IMR-90 (cell line): Measurements from ENCODE around the gene FAM168A. TPM values are rescaled to one million over a fixed set of nuclear protein-coding genes. Genes with fewer than 3 reads are reported as not detected.

Source experiments
- ATAC-seq: fragments of 200-7000 bp; cut with Tn5 transposase; 2 replicates; pipeline ENCODE4 v1.9.1; 2020; ENCODE audit warnings: low read depth, mild to moderate bottlenecking, moderate library complexity
- BruUV-seq: library from RNA; stranded (reverse); fragments of 400-500 nt; replicated peaks from 2 replicates; lab custom pipeline; 2021; lab: Mats Ljungman, UMichigan
- CTCF ChIA-PET: fragments of 300-600 bp; formaldehyde crosslinking; extraction: SDS; loops from one replicate; lab custom pipeline; 2021; ENCODE audit warnings: antibody characterized with exemption; lab: Yijun Ruan, JAX
- POLR2A ChIA-PET: fragments of 300-600 bp; sonication (Branson Sonifier 250); formaldehyde crosslinking; loops from one replicate; lab custom pipeline; 2022; ENCODE audit warnings: antibody characterized with exemption; ENCODE audit not compliant: unreplicated experiment; lab: Charles Lee
- DNase-seq: peaks from one replicate; pipeline ENCODE4 v3.0.0; 2013
- H2AFZ ChIP-seq: replicated peaks from 2 replicates; pipeline ENCODE3; 2013; ENCODE audit warnings: low read length, mild to moderate bottlenecking; ENCODE audit not compliant: poor library complexity
- H2AK5ac ChIP-seq: 2 replicates; pipeline ENCODE4 v1.6.1; 2013; ENCODE audit warnings: low read depth, low read length, inconsistent platforms
- H2AK9ac ChIP-seq: replicated peaks from 2 replicates; pipeline ENCODE3; 2013; ENCODE audit warnings: mild to moderate bottlenecking, low read depth, low read length, moderate library complexity; ENCODE audit not compliant: poor library complexity
- H2BK120ac ChIP-seq: 2 replicates; pipeline ENCODE4 v1.6.1; 2013; ENCODE audit warnings: low read depth, low read length, inconsistent platforms
- H2BK15ac ChIP-seq: 3 replicates; pipeline ENCODE4 v1.6.1; 2013; ENCODE audit warnings: low read depth, low read length, inconsistent platforms
- H2BK20ac ChIP-seq: 2 replicates; pipeline ENCODE4 v1.6.1; 2013; ENCODE audit warnings: low read depth, mild to moderate bottlenecking, inconsistent platforms, low read length, moderate library complexity
- H2BK5ac ChIP-seq: 2 replicates; pipeline ENCODE4 v1.6.1; 2013; ENCODE audit warnings: mild to moderate bottlenecking, low read depth, low read length, inconsistent platforms; ENCODE audit not compliant: poor library complexity, severe bottlenecking
- H3K14ac ChIP-seq: replicated peaks from 2 replicates; pipeline ENCODE4 v1.6.1; 2013; ENCODE audit warnings: low read depth, low read length, inconsistent platforms
- H3K18ac ChIP-seq: 2 replicates; pipeline ENCODE4 v1.6.1; 2013; ENCODE audit warnings: low read depth, low read length, control low read depth
- H3K23ac ChIP-seq: 2 replicates; pipeline ENCODE4 v1.6.1; 2013; ENCODE audit warnings: low read depth, low read length, inconsistent platforms
- H3K27ac ChIP-seq: 2 replicates; pipeline ENCODE4 v1.5.1; 2013; ENCODE audit warnings: mild to moderate bottlenecking, control low read depth, low read length; ENCODE audit not compliant: insufficient read depth
- H3K27me3 ChIP-seq: 2 replicates; pipeline ENCODE4 v1.6.1; 2013; ENCODE audit warnings: low read length; ENCODE audit not compliant: control insufficient read depth, insufficient read depth
- H3K36me3 ChIP-seq: 2 replicates; pipeline ENCODE4 v1.6.1; 2013; ENCODE audit warnings: low read length, mixed read lengths; ENCODE audit not compliant: control insufficient read depth, insufficient read depth
- H3K4ac ChIP-seq: 2 replicates; pipeline ENCODE4 v1.6.1; 2013; ENCODE audit warnings: low read depth, low read length, inconsistent platforms
- H3K4me1 ChIP-seq: 2 replicates; pipeline ENCODE4 v1.6.1; 2013; ENCODE audit warnings: low read length, mixed read lengths; ENCODE audit not compliant: control insufficient read depth, insufficient read depth
- H3K4me2 ChIP-seq: 2 replicates; pipeline ENCODE4 v1.6.1; 2013; ENCODE audit warnings: low read depth, mild to moderate bottlenecking, control low read depth, low read length, moderate library complexity
- H3K4me3 ChIP-seq: 2 replicates; pipeline ENCODE4 v1.5.1; 2013; ENCODE audit warnings: low read depth, mild to moderate bottlenecking, control low read depth, low read length, moderate library complexity; ENCODE audit not compliant: insufficient read depth
- H3K56ac ChIP-seq: 2 replicates; pipeline ENCODE4 v1.6.1; 2013; ENCODE audit warnings: low read length, inconsistent platforms; ENCODE audit not compliant: insufficient read depth; ENCODE audit errors: extremely low read depth
- H3K79me1 ChIP-seq, 2 experiments: 2 replicates each; pipeline ENCODE4 v1.6.1; 2013; ENCODE audit warnings: low read length in 2 of 2, inconsistent platforms in 1 of 2, low read depth in 1 of 2
- H3K9ac ChIP-seq: 2 replicates; pipeline ENCODE4 v1.6.1; 2013; ENCODE audit warnings: low read depth, low read length, control low read depth
- H3K9me1 ChIP-seq: 2 replicates; pipeline ENCODE4 v1.6.1; 2013; ENCODE audit warnings: low read length, inconsistent platforms; ENCODE audit not compliant: insufficient read depth
- H3K9me3 ChIP-seq: 2 replicates; pipeline ENCODE4 v1.6.1; 2013; ENCODE audit warnings: low read length; ENCODE audit not compliant: control insufficient read depth, insufficient read depth
- H4K20me1 ChIP-seq: 2 replicates; pipeline ENCODE4 v1.6.1; 2013; ENCODE audit warnings: low read length, inconsistent platforms; ENCODE audit not compliant: insufficient read depth
- H4K5ac ChIP-seq: 2 replicates; pipeline ENCODE4 v1.6.1; 2013; ENCODE audit warnings: mild to moderate bottlenecking, low read depth, low read length, control low read depth
- H4K8ac ChIP-seq, 2 experiments: 2 replicates each; pipeline ENCODE4 v1.6.1; 2013; ENCODE audit warnings: low read depth in 2 of 2, low read length in 2 of 2, control low read depth in 1 of 2, inconsistent platforms in 1 of 2
- H4K91ac ChIP-seq: 2 replicates; pipeline ENCODE4 v1.6.1; 2013; ENCODE audit warnings: low read depth, low read length, inconsistent platforms; ENCODE audit not compliant: insufficient read depth
- BHLHE40 ChIP-seq: fragments of 150-350 bp; IDR thresholded peaks from 2 replicates; pipeline ENCODE4 v1.6.1; 2016; ENCODE audit warnings: mild to moderate bottlenecking, low read depth, low read length
- CEBPB ChIP-seq: IDR thresholded peaks from 2 replicates; pipeline ENCODE4 v1.6.1; 2012; ENCODE audit warnings: low read depth, low read length, improper control_type of control experiment
- CHD1 ChIP-seq: IDR thresholded peaks from 2 replicates; pipeline ENCODE4 v1.6.1; 2012; ENCODE audit warnings: low read depth, low read length, improper control_type of control experiment
- CTCF ChIP-seq: conservative IDR thresholded peaks from 2 replicates; pipeline ENCODE4 v1.5.1; 2012; ENCODE audit warnings: mild to moderate bottlenecking, low read depth, low read length, improper control_type of control experiment
- ELK1 ChIP-seq: fragments of 150-350 bp; IDR thresholded peaks from 2 replicates; pipeline ENCODE4 v1.6.1; 2016; ENCODE audit warnings: low read depth, mild to moderate bottlenecking, low read length, moderate library complexity, borderline replicate concordance
- FOS ChIP-seq: fragments of 150-350 bp; IDR thresholded peaks from 2 replicates; pipeline ENCODE4 v1.6.1; 2016; ENCODE audit warnings: low read depth, low read length
- MAFK ChIP-seq: IDR thresholded peaks from 2 replicates; pipeline ENCODE4 v1.6.1; 2012; ENCODE audit warnings: low read depth, low read length, improper control_type of control experiment
- MAZ ChIP-seq: IDR thresholded peaks from 2 replicates; pipeline ENCODE4 v1.6.1; 2012; ENCODE audit warnings: low read depth, mild to moderate bottlenecking, low read length, improper control_type of control experiment, moderate library complexity, borderline replicate concordance
- MXI1 ChIP-seq: IDR thresholded peaks from 2 replicates; pipeline ENCODE4 v1.6.1; 2012; ENCODE audit warnings: low read depth, mild to moderate bottlenecking, low read length, moderate library complexity, borderline replicate concordance
- NFE2L2 ChIP-seq: fragments of 150-350 bp; IDR thresholded peaks from 2 replicates; pipeline ENCODE4 v1.6.1; 2016; ENCODE audit warnings: low read depth, mild to moderate bottlenecking, low read length
- POLR2A ChIP-seq: IDR thresholded peaks from 2 replicates; pipeline ENCODE4 v1.6.1; 2012; ENCODE audit warnings: mild to moderate bottlenecking, low read depth, low read length
- RAD21 ChIP-seq: IDR thresholded peaks from 2 replicates; pipeline ENCODE4 v1.6.1; 2012; ENCODE audit warnings: low read length, improper control_type of control experiment
- RCOR1 ChIP-seq: IDR thresholded peaks from 2 replicates; pipeline ENCODE4 v1.6.1; 2012; ENCODE audit warnings: mild to moderate bottlenecking, low read length, improper control_type of control experiment; ENCODE audit not compliant: insufficient replicate concordance
- RFX5 ChIP-seq: IDR thresholded peaks from 2 replicates; pipeline ENCODE4 v1.8.0; 2012; ENCODE audit warnings: low read depth, mild to moderate bottlenecking, low read length, moderate library complexity
- SMC3 ChIP-seq: fragments of 150-350 bp; IDR thresholded peaks from 2 replicates; pipeline ENCODE4 v1.6.1; 2016; ENCODE audit warnings: low read depth, mild to moderate bottlenecking, antibody characterized with exemption, low read length, moderate library complexity
- USF2 ChIP-seq: fragments of 150-350 bp; IDR thresholded peaks from 2 replicates; pipeline ENCODE4 v1.6.1; 2017; ENCODE audit warnings: mild to moderate bottlenecking, antibody characterized with exemption, low read length, low read depth
- dilution Hi-C: fragments of 300-500 bp; cut with HindIII; formaldehyde crosslinking; loops from one replicate; pipeline ENCODE4 v1.14.3; 2018; ENCODE audit warnings: low sequenced_read_pairs; ENCODE audit not compliant: unreplicated experiment
- in situ Hi-C: fragments of 300-500 bp; cut with MboI; formaldehyde crosslinking; loops from 3 replicates; pipeline ENCODE4 v1.14.3; 2019; ENCODE audit warnings: low sequenced_read_pairs, inconsistent platforms, mixed read lengths
- intact Hi-C: fragments of 100-400 bp; cut with micrococcal nuclease; formaldehyde crosslinking; loops from 2 replicates; pipeline ENCODE4 v1.10.0; 2022
- polyA plus RNA-seq, 3 experiments: library from polyadenylated mRNA; depleted of rRNA; stranded (reverse); fragments of >200 nt; gene quantifications; 2 replicates each; pipeline ENCODE4 v1.2.3, GENCODE V29; 2012; ENCODE audit warnings: low replicate concordance in 1 of 3
- total RNA-seq: library from RNA; depleted of rRNA; stranded (reverse); fragments of >200 nt; gene quantifications from 2 replicates; pipeline ENCODE4 v1.2.3, GENCODE V29; 2012

The FAM168A gene
- total and polyA plus RNA-seq, 2 of the 4 experiments (the other 2 are of a cell fraction) = 13.1 to 22.8 TPM

GRCh38 chr11:73641668-73642067, 43.8 kb upstream of the FAM168A start:
- in situ Hi-C loops = no loop called here
- no peak overlapping the region for H3K4me3 ChIP-seq
- H3K4me1 ChIP-seq = no peaks in the 10 kb centered on the region; the same call in 1 of the 2 replicates
- H3K4me2 ChIP-seq = no peak overlapping the region
- H3K18ac ChIP-seq = no peak overlapping the region
- no peak overlapping the region for H3K23ac ChIP-seq
- H3K56ac ChIP-seq = no peak overlapping the region
- no peak for DNase-seq
- TF ChIP-seq FOS = no peak
- TF ChIP-seq CHD1 = no peak
- TF ChIP-seq SMC3 = no peak
- TF ChIP-seq USF2 = no peak
- no peak for TF ChIP-seq MAZ
- no peak for TF ChIP-seq MAFK
- TF ChIP-seq RFX5 = no peak
- no peak for TF ChIP-seq RAD21
- no peak for TF ChIP-seq CEBPB
- TF ChIP-seq NFE2L2 = no peak
- no peak for TF ChIP-seq BHLHE40
- TF ChIP-seq MXI1 = no peak
- no peak for TF ChIP-seq CTCF
- no peak for TF ChIP-seq RCOR1
- no peak for TF ChIP-seq ELK1
- TF ChIP-seq POLR2A = no peak
- dilution Hi-C loops = no loop called here
- no peak overlapping the region for H2BK5ac ChIP-seq
- H2BK15ac ChIP-seq = no peak overlapping the region
- ChIA-PET POLR2A (no interaction called here), CTCF (no interaction called here)
- H2BK20ac ChIP-seq = no peak overlapping the region
- no peak overlapping the region for H3K4ac ChIP-seq
- no peak overlapping the region for H4K8ac ChIP-seq
- H4K91ac ChIP-seq = no peak overlapping the region
- H2BK120ac ChIP-seq = no peak overlapping the region
- no peaks in the 10 kb centered on the region for H3K36me3 ChIP-seq
- BruUV-seq = no TSS peak
- peaks cover 25% of the 10 kb centered on the region for H3K27me3 ChIP-seq
- no peak overlapping the region for H3K14ac ChIP-seq
- no peak overlapping the region for H4K5ac ChIP-seq
- no peak overlapping the region for H2AK5ac ChIP-seq
- ATAC-seq = no peak
- H2AFZ ChIP-seq = no peak overlapping the region
- intact Hi-C loops = no loop called here
- no peaks in the 10 kb centered on the region for H4K20me1 ChIP-seq
- H3K9me3 ChIP-seq = no peaks in the 10 kb centered on the region
- no peak overlapping the region for H3K27ac ChIP-seq
- H2AK9ac ChIP-seq = no peak overlapping the region
- no peaks in the 10 kb centered on the region for H3K9me1 ChIP-seq
- H3K79me1 ChIP-seq = no peaks in the 10 kb centered on the region
- no peak overlapping the region for H3K9ac ChIP-seq
